22Rv1 (cell line): ENCODE measurements around the gene AGBL1.
"Not testable (repeated sequence)": the region's sequence is repeated elsewhere in the genome, so short reads cannot be mapped to it uniquely, and the experiment has no call there.

Experiments used
- ZFX ChIP-seq: fragments of 450-650 bp; IDR thresholded peaks from 2 replicates; pipeline ENCODE4 v1.6.1; 2017; ENCODE audit warnings: antibody characterized with exemption, borderline replicate concordance
- TF ChIP-seq, protein P1 (sequence below): fragments of 450-650 bp; IDR thresholded peaks from 2 replicates; pipeline ENCODE4 v1.5.1; 2017; ENCODE audit warnings: mild to moderate bottlenecking

DNA sequence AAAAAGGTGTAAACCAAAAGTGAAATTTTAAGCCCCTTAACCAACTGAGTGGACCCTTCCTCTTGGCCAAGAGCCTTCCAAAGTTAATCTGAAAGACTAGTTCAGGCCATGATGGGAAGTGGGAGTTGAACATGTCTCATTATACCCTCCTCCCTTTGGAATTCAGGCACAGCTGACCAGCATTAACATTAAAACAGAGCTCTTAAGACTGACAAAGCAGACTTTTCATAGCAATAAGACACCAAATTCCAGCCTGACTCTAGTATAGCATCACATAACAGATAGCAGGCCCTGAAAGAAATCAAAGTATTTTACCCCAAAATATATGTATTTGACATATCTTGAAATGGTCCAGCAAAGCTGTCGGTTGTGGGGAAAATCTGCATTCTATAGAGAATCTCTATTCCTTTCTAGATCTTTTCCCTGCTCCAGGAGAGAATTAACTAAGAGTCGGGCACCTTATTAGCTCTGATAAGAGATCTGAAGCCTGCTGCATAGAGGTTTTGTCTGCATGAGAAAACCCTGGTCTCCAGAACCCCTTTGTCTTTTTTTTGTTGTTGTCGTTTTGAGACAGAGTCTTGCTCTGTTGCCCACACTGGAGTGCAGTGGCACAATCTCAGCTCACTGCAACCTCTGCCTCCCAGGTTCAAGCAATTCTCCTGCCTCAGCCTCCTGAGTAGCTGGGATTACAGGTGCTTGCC, 43.2 kb downstream of the AGBL1 start:
- TF ChIP-seq, protein P1, sequence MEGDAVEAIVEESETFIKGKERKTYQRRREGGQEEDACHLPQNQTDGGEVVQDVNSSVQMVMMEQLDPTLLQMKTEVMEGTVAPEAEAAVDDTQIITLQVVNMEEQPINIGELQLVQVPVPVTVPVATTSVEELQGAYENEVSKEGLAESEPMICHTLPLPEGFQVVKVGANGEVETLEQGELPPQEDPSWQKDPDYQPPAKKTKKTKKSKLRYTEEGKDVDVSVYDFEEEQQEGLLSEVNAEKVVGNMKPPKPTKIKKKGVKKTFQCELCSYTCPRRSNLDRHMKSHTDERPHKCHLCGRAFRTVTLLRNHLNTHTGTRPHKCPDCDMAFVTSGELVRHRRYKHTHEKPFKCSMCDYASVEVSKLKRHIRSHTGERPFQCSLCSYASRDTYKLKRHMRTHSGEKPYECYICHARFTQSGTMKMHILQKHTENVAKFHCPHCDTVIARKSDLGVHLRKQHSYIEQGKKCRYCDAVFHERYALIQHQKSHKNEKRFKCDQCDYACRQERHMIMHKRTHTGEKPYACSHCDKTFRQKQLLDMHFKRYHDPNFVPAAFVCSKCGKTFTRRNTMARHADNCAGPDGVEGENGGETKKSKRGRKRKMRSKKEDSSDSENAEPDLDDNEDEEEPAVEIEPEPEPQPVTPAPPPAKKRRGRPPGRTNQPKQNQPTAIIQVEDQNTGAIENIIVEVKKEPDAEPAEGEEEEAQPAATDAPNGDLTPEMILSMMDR, result not testable (repeated sequence)
- not testable (repeated sequence) for TF ChIP-seq ZFX
